ENCODE results near the gene CDK4.
A peak's percentile ranks its signal among the peaks of the same experiment; 100 is the strongest.
"Not testable (repeated sequence)": the region's sequence is repeated elsewhere in the genome, so short reads cannot be mapped to it uniquely, and the experiment has no call there.

Gene CDK4

GRCh38 chr12:57779736-57780135 lies 27.6 kb upstream of the CDK4 start:
- Histone ChIP-seq H3K27me3 (ENCODE audit: insufficient read depth, low read length) (no peaks in the 10 kb centered on the region), H3K4me1 (ENCODE audit: insufficient read depth, low read length) (peaks cover 5% of the 10 kb centered on the region), H3K9me3 (ENCODE audit: low read length) (no peaks in the 10 kb centered on the region), H2AFZ (ENCODE audit: low read depth, low read length) (no peak overlapping the region), H3K4me3 (ENCODE audit: low read length) (no peak overlapping the region), H3K36me3 (ENCODE audit: insufficient read depth, low read length) (peaks cover 9% of the 10 kb centered on the region)

DNA sequence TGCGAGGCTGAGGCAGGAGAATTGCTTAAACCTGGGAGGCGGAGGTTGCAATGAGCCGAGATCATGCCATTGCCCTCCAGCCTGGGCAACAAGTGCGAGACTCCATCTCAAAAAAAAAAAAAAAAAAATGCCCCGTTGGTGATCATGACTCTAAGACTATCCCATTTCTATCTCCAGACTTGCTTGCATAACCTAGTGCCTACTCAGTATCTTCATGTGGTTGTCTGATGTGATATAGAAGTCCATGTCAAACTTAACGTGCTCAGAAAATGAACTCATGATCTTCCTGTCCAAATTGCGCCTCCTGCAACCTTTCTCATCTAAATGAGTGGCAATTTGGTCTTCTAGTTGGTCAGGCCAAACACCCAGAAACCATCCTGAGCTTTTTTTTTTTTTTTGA lies 25.8 kb upstream of the CDK4 start:
- no peaks in the 10 kb centered on the region for H3K27me3 ChIP-seq (ENCODE audit: insufficient read depth, low read length)
- no peak overlapping the region for H2AFZ ChIP-seq (ENCODE audit: low read depth, low read length)
- H3K4me1 ChIP-seq (ENCODE audit: insufficient read depth, low read length): peaks cover 3% of the 10 kb centered on the region
- no peaks in the 10 kb centered on the region for H3K9me3 ChIP-seq (ENCODE audit: low read length)
- H3K36me3 ChIP-seq (ENCODE audit: insufficient read depth, low read length): peaks cover 6% of the 10 kb centered on the region
- H3K4me3 ChIP-seq (ENCODE audit: low read length): no peak overlapping the region

- H3K36me3 ChIP-seq (ENCODE audit: insufficient read depth, low read length): peaks cover 6% of the 10 kb centered on the region
- no peaks in the 10 kb centered on the region for H3K9me3 ChIP-seq (ENCODE audit: low read length)
- no peaks in the 10 kb centered on the region for H3K27me3 ChIP-seq (ENCODE audit: insufficient read depth, low read length)
- no peak overlapping the region for H2AFZ ChIP-seq (ENCODE audit: low read depth, low read length)
- H3K4me3 ChIP-seq (ENCODE audit: low read length): no peak overlapping the region
- H3K4me1 ChIP-seq (ENCODE audit: insufficient read depth, low read length): peaks cover 5% of the 10 kb centered on the region
These were observed 25.3 kb upstream of the CDK4 start for GRCh38 chr12:57777367-57777766.

DNA sequence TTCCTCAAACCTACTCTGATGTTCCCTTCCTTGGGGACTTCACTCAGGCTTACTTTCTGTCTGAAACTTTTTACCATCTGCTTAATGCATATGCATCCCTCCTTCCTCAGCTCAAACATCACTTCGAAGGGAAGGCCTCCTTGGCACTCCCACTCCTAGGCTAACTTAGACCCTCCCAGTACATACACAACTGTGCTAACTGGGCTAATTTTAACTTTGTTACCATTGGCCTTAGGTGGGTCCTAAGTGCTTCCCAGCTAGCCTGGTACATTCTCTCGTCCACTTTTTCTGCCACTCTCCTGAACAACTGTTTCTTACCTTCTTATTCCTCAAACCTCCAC lies 24.1 kb upstream of the CDK4 start:
- no peak overlapping the region for H2AFZ ChIP-seq (ENCODE audit: low read depth, low read length)
- H3K4me1 ChIP-seq (ENCODE audit: insufficient read depth, low read length): peaks cover 8% of the 10 kb centered on the region
- no peaks in the 10 kb centered on the region for H3K27me3 ChIP-seq (ENCODE audit: insufficient read depth, low read length)
- H3K36me3 ChIP-seq (ENCODE audit: insufficient read depth, low read length): peaks cover 6% of the 10 kb centered on the region
- H3K4me3 ChIP-seq (ENCODE audit: low read length): no peak overlapping the region
- no peaks in the 10 kb centered on the region for H3K9me3 ChIP-seq (ENCODE audit: low read length)

DNA sequence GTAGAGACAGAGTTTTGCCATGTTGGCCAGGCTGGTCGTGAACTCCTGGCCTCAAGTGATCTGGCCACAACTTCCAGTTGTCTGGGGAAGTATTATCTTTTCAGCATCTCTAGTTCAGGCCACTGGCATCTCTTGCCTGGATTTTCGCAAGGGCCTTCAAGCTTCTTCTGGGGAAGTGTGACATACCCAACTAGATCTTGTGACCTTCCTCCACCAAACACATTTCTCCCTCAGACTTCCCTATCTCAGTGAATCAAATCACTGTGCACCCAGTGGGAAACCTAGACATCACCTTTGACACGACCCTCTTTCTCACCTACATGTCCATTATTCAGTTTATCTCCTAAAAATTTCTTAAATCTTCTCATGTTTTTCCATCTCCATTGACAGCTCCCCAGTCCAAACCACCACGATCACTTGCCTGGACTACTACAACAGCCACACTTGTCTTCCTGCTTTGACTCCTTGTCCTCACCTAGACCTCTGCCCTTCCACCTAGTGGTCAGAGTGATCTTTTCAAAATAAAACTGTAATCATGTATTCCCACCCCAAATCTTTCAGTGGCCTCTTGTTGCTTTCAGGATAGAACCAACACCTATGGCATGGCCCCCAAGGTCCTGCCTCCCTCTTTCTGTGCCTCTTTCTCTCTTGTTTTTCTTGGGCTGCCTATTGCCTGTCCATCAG lies 23.6 kb upstream of the CDK4 start:
- Histone ChIP-seq H2AFZ (ENCODE audit: low read depth, low read length) (no peak overlapping the region), H3K4me1 (ENCODE audit: insufficient read depth, low read length) (peaks cover 12% of the 10 kb centered on the region), H3K4me3 (ENCODE audit: low read length) (no peak overlapping the region), H3K27me3 (ENCODE audit: insufficient read depth, low read length) (no peaks in the 10 kb centered on the region), H3K9me3 (ENCODE audit: low read length) (no peaks in the 10 kb centered on the region), H3K36me3 (ENCODE audit: insufficient read depth, low read length) (peaks cover 6% of the 10 kb centered on the region)

DNA sequence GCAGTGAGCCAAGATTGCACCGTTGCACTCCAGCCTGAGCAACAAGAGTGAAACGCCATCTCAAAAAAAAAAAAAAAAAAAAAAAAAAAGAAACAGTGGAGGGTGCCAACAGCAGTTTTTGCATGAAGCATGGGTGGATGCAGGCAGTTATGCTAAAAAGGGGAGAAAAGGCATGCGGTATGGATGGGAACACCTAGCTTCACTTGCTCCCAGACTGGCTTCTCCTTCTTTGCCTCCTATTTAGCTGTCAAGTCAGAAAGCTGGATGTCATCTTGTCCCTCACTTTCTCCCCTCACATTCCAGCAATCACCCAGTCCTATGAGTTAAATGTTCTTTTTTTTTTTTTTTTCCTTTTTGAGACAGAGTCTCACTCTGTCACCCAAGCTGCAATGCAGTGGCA lies 22.9 kb upstream of the CDK4 start:
- Histone ChIP-seq H3K4me3 (ENCODE audit: low read length) (no peak overlapping the region), H3K9me3 (ENCODE audit: low read length) (no peaks in the 10 kb centered on the region), H3K36me3 (ENCODE audit: insufficient read depth, low read length) (peaks cover 8% of the 10 kb centered on the region), H3K4me1 (ENCODE audit: insufficient read depth, low read length) (peaks cover 12% of the 10 kb centered on the region), H2AFZ (ENCODE audit: low read depth, low read length) (no peak overlapping the region), H3K27me3 (ENCODE audit: insufficient read depth, low read length) (no peaks in the 10 kb centered on the region)

DNA sequence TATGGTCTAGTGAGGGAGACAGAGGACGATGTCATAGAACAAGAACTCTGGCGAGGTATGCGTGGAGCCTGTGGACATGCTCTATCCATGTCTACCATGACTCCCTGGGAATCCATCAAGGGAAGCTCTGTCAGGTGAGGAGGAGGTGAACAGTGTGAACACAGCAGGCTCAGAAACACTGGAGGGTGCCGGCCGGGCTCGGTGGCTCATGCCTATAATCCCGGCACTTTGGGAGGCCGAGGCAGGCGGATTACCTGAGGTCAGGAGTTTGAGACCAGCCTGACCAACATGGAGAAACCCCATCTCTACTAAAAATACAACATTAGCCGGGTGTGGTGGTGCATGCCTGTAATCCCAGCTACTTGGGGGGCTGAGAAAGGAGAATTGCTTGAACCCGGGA lies 22.5 kb upstream of the CDK4 start:
- not testable (repeated sequence) for H3K27me3 ChIP-seq (ENCODE audit: insufficient read depth, low read length)
- H3K4me1 ChIP-seq (ENCODE audit: insufficient read depth, low read length): peaks cover 12% of the 10 kb centered on the region

GRCh38 chr12:57772429-57773322 lies 20.6 kb upstream of the CDK4 start, which contains the start of gene EEF1AKMT3:
EEF1AKMT3 (plus strand) TSS chr12:57772614; CDS start chr12:57772725, 111 bp downstream.
- peak within 1 kb of the TSS; percentile 63 for H3K4me3 ChIP-seq (ENCODE audit: low read length)
- H2AFZ ChIP-seq (ENCODE audit: low read depth, low read length): peak within 1 kb of the TSS; percentile 95
- H3K27me3 ChIP-seq (ENCODE audit: insufficient read depth, low read length): no peaks in the 10 kb centered on the region
- no peaks in the 10 kb centered on the region for H3K9me3 ChIP-seq (ENCODE audit: low read length)
- H3K36me3 ChIP-seq (ENCODE audit: insufficient read depth, low read length): peaks cover 22% of the 10 kb centered on the region
- H3K4me1 ChIP-seq (ENCODE audit: insufficient read depth, low read length): peaks cover 12% of the 10 kb centered on the region

More for the DNA sequence above, 22.5 kb upstream of the CDK4 start:
- H3K4me3 ChIP-seq (ENCODE audit: low read length); H3K9me3 ChIP-seq (ENCODE audit: low read length); H3K36me3 ChIP-seq (ENCODE audit: insufficient read depth, low read length); H2AFZ ChIP-seq (ENCODE audit: low read depth, low read length): not testable (repeated sequence)

DNA sequence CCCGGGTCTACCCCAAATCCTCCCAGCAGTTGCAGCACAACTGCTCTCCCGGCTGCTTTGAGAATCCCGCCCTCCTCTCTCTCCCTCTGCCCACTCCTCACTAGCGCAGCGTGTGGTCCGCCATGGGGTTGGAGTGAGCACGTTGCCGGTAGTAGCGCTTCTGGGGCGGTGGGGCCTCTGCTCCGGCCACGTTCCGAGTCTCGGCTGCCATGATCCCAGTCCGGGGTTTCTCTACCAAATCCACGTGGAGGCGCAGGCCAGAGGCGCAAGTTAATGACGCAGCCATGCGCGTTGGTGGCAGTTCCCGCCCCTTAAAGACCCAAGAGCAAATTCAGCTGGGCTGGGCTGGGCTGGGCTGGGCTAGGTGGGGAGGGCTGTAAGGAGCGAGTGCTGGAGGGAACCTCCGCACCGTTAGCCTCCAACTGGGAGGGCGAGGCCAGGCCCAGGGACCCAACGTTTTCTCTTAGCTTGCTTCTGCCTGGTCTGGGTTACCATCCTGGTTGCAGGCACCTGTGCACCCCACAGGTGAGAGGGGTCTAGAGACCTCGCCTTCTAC lies 19.8 kb upstream of the CDK4 start, which contains the start of gene METTL1:
TSS of gene METTL1 (minus strand) at position 233 of the 556 bp plus-strand sequence. CDS start at position 211, 22 bp downstream.
- peak within 1 kb of the TSS; percentile 95 for H2AFZ ChIP-seq (ENCODE audit: low read depth, low read length)
- peaks cover 12% of the 10 kb centered on the region for H3K4me1 ChIP-seq (ENCODE audit: insufficient read depth, low read length)
- H3K4me3 ChIP-seq (ENCODE audit: low read length): peak within 1 kb of the TSS; percentile 63
- no peaks in the 10 kb centered on the region for H3K27me3 ChIP-seq (ENCODE audit: insufficient read depth, low read length)
- no peaks in the 10 kb centered on the region for H3K9me3 ChIP-seq (ENCODE audit: low read length)
- peaks cover 22% of the 10 kb centered on the region for H3K36me3 ChIP-seq (ENCODE audit: insufficient read depth, low read length)

GRCh38 chr12:57771236-57771872 lies 19.2 kb upstream of the CDK4 start:
- Histone ChIP-seq H3K27me3 (ENCODE audit: insufficient read depth, low read length) (no peaks in the 10 kb centered on the region), H3K9me3 (ENCODE audit: low read length) (no peaks in the 10 kb centered on the region), H3K4me1 (ENCODE audit: insufficient read depth, low read length) (peaks cover 12% of the 10 kb centered on the region), H2AFZ (ENCODE audit: low read depth, low read length) (peak overlapping the region; percentile 28), H3K4me3 (ENCODE audit: low read length) (peak overlapping the region; percentile 63), H3K36me3 (ENCODE audit: insufficient read depth, low read length) (peaks cover 22% of the 10 kb centered on the region)

DNA sequence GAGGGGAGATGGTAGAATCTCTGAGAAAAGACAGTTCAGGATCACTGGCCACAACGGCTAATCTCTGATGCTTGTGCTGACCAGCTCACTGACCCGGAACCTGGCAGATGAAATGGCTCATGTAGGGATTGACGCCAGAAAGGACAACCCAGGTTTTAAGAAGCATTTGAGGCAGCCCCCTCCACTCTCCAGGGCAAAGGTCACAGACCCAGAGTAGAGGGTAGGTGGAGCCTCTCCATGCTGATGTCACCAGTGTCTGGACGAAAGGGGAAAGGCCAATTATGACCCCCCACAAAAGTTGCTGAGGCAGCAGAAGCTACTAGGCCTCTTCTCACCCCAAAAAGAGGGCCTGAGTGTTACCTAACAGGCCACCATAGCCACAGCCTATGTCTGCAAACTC lies 18.6 kb upstream of the CDK4 start:
- peaks cover 22% of the 10 kb centered on the region for H3K36me3 ChIP-seq (ENCODE audit: insufficient read depth, low read length)

GRCh38 chr12:57769594-57769993 lies 17.5 kb upstream of the CDK4 start:
- Histone ChIP-seq H3K4me1 (ENCODE audit: insufficient read depth, low read length) (peaks cover 12% of the 10 kb centered on the region), H3K36me3 (ENCODE audit: insufficient read depth, low read length) (peaks cover 20% of the 10 kb centered on the region), H3K27me3 (ENCODE audit: insufficient read depth, low read length) (no peaks in the 10 kb centered on the region), H3K4me3 (ENCODE audit: low read length) (no peak overlapping the region), H2AFZ (ENCODE audit: low read depth, low read length) (no peak overlapping the region), H3K9me3 (ENCODE audit: low read length) (no peaks in the 10 kb centered on the region)

More for the DNA sequence above, 18.6 kb upstream of the CDK4 start:
- Histone ChIP-seq H3K9me3 (ENCODE audit: low read length) (no peaks in the 10 kb centered on the region), H3K4me3 (ENCODE audit: low read length) (peak overlapping the region; percentile 63), H2AFZ (ENCODE audit: low read depth, low read length) (no peak overlapping the region), H3K4me1 (ENCODE audit: insufficient read depth, low read length) (peaks cover 12% of the 10 kb centered on the region), H3K27me3 (ENCODE audit: insufficient read depth, low read length) (no peaks in the 10 kb centered on the region)

DNA sequence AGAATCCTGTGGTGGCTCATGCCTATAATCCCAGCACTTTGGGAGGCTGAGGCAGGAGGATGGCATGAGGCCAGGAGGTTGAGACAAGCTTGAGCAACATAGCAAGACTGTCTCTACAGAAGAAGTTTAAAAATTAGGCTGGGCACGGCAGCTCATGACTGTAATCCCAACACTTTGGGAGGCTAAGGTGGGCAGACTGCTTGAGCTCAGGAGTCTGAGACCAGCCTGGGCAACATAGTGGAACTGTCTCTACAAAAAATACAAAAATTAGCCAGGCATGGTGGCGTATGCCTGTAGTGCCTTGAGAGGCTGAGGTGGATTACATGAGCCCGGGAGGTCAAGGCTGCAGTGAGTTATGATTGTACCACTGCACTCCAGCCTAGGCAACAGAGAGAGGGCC lies 15.8 kb upstream of the CDK4 start:
- Histone ChIP-seq H3K36me3 (ENCODE audit: insufficient read depth, low read length) (peaks cover 20% of the 10 kb centered on the region), H3K4me1 (ENCODE audit: insufficient read depth, low read length) (peaks cover 9% of the 10 kb centered on the region), H2AFZ (ENCODE audit: low read depth, low read length) (no peak overlapping the region), H3K9me3 (ENCODE audit: low read length) (no peaks in the 10 kb centered on the region), H3K27me3 (ENCODE audit: insufficient read depth, low read length) (no peaks in the 10 kb centered on the region), H3K4me3 (ENCODE audit: low read length) (no peak overlapping the region)
